ENCODE measurements around the gene SOX8.

SOX8 gene

GRCh38 chr16:1033128-1033679 is 51.6 kb downstream of the SOX8 start (continued):
- TF ChIP-seq BCL6B (tag by site-specific recombination; IDR thresholded peaks at IDR 0.05) (no peak), ZNF677 (tag by site-specific recombination; IDR thresholded peaks at IDR 0.05) (no peak), ZNF211 (tag by site-specific recombination; IDR thresholded peaks at IDR 0.05; ENCODE audit: low read depth) (0 out of 2 replicates have a peak, but pooled peaks have one; percentile 22), ZNF174 (tag by site-specific recombination; IDR thresholded peaks at IDR 0.05) (no peak), ZNF274 (IDR thresholded peaks at IDR 0.05; ENCODE audit: low read length) (no peak), ZNF274 (tag by site-specific recombination; IDR thresholded peaks at IDR 0.05; ENCODE audit: borderline replicate concordance) (0 out of 2 replicates have a peak, but pooled peaks have one; percentile 16), BCL11B (tag by site-specific recombination; IDR thresholded peaks at IDR 0.05; ENCODE audit: low read depth) (peak; percentile 13; the same call in 1 of the 2 replicates), ZNF548 (tag by site-specific recombination; IDR thresholded peaks at IDR 0.05) (0 out of 2 replicates have a peak, but pooled peaks have one; percentile 9), ZNF202 (tag by site-specific recombination; IDR thresholded peaks at IDR 0.05; ENCODE audit: borderline replicate concordance) (no peak), ZIC2 (tag by site-specific recombination; IDR thresholded peaks at IDR 0.05) (no peak), ZNF600 (tag by site-specific recombination; IDR thresholded peaks at IDR 0.05) (no peak), ZNF747 (tag by site-specific recombination; IDR thresholded peaks at IDR 0.05) (no peak; the same call in 1 of the 2 replicates), ZNF701 (tag by site-specific recombination; IDR thresholded peaks at IDR 0.05) (no peak), ZNF621 (tag by site-specific recombination; IDR thresholded peaks at IDR 0.05) (no peak), ZNF830 (tag by site-specific recombination; IDR thresholded peaks at IDR 0.05; ENCODE audit: low read depth) (no peak), ZBTB8A (tag by site-specific recombination; IDR thresholded peaks at IDR 0.05) (no peak), TSHZ1 (tag by site-specific recombination; IDR thresholded peaks at IDR 0.05; ENCODE audit: borderline replicate concordance) (peak; percentile 65; the same call in 1 of the 2 replicates), SP3 (tag by site-specific recombination; IDR thresholded peaks at IDR 0.05) (no peak), ZNF366 (tag by site-specific recombination; conservative IDR thresholded peaks at IDR 0.05) (peak; percentile 90), ZNF670 (tag by site-specific recombination; IDR thresholded peaks at IDR 0.05; ENCODE audit: low read depth) (no peak)
- TF ChIP-seq, protein P1, sequence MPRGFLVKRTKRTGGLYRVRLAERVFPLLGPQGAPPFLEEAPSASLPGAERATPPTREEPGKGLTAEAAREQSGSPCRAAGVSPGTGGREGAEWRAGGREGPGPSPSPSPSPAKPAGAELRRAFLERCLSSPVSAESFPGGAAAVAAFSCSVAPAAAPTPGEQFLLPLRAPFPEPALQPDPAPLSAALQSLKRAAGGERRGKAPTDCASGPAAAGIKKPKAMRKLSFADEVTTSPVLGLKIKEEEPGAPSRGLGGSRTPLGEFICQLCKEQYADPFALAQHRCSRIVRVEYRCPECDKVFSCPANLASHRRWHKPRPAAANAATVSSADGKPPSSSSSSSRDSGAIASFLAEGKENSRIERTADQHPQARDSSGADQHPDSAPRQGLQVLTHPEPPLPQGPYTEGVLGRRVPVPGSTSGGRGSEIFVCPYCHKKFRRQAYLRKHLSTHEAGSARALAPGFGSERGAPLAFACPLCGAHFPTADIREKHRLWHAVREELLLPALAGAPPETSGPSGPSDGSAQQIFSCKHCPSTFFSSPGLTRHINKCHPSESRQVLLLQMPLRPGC (tag by site-specific recombination; IDR thresholded peaks at IDR 0.05), result no peak
- TF ChIP-seq, protein P2, sequence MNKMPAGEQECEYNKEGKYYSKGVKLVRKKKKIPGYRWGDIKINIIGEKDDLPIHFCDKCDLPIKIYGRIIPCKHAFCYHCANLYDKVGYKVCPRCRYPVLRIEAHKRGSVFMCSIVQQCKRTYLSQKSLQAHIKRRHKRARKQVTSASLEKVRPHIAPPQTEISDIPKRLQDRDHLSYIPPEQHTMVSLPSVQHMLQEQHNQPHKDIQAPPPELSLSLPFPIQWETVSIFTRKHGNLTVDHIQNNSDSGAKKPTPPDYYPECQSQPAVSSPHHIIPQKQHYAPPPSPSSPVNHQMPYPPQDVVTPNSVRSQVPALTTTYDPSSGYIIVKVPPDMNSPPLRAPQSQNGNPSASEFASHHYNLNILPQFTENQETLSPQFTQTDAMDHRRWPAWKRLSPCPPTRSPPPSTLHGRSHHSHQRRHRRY (tag by site-specific recombination; IDR thresholded peaks at IDR 0.05), result no peak

All from HEK293 (cell line).